Measurements from ENCODE around the gene DVL3.

GRCh38 chr3:184218814-184219213, 63.6 kb downstream of the DVL3 start:
- TF ChIP-seq CTCF (IDR thresholded peaks at IDR 0.05 in 8 of 11, conservative IDR thresholded peaks at IDR 0.05 in 3 of 11): no peak
- no peak for TF ChIP-seq POLR2A (IDR thresholded peaks at IDR 0.05)

Measured in spleen (tissue), 7 donors.